Smooth muscle cell (in vitro differentiated cells): ENCODE data around the gene CTNS. TPM values are rescaled to one million over a fixed set of nuclear protein-coding genes. Genes with fewer than 3 reads are reported as not detected.

Experiments used
- DNase-seq: peaks from one replicate; lab custom pipeline; 2025; ENCODE audit not compliant: unreplicated experiment; lab: John Stamatoyannopoulos, UW
- H2AFZ ChIP-seq: fragments of 200-600 bp; sonication (generic); 2 replicates; pipeline ENCODE4 v1.6.0; 2016; ENCODE audit warnings: antibody characterized with exemption, low read depth, mild to moderate bottlenecking
- H3F3A ChIP-seq: fragments of 200-600 bp; sonication (generic); 2 replicates; pipeline ENCODE4 v1.6.0; 2017; ENCODE audit warnings: antibody characterized with exemption, low read depth
- H3K27ac ChIP-seq: fragments of 200-600 bp; sonication (generic); 2 replicates; pipeline ENCODE4 v1.5.1; 2016; ENCODE audit warnings: low read depth, mild to moderate bottlenecking
- H3K27me3 ChIP-seq: fragments of 200-600 bp; sonication (generic); 2 replicates; pipeline ENCODE4 v1.6.1; 2016; ENCODE audit warnings: low read depth, mild to moderate bottlenecking
- H3K36me3 ChIP-seq: fragments of 200-600 bp; sonication (generic); 2 replicates; pipeline ENCODE4 v1.5.1; 2016; ENCODE audit warnings: low read depth
- H3K4me1 ChIP-seq: fragments of 200-600 bp; sonication (generic); 2 replicates; pipeline ENCODE4 v1.5.1; 2016; ENCODE audit warnings: low read depth
- H3K4me2 ChIP-seq: fragments of 200-600 bp; sonication (generic); 2 replicates; pipeline ENCODE4 v1.6.0; 2016; ENCODE audit warnings: mild to moderate bottlenecking
- H3K4me3 ChIP-seq: fragments of 200-600 bp; sonication (generic); 2 replicates; pipeline ENCODE4 v1.5.1; 2016; ENCODE audit warnings: mild to moderate bottlenecking
- H3K79me2 ChIP-seq: fragments of 200-600 bp; sonication (generic); 2 replicates; pipeline ENCODE4 v1.6.0; 2016; ENCODE audit warnings: low read depth, mild to moderate bottlenecking
- H3K9ac ChIP-seq: fragments of 200-600 bp; sonication (generic); 2 replicates; pipeline ENCODE4 v1.6.0; 2016; ENCODE audit warnings: low read depth
- H3K9me3 ChIP-seq: fragments of 200-600 bp; sonication (generic); replicated peaks from 2 replicates; pipeline ENCODE4 v1.5.1; 2016; ENCODE audit warnings: low read depth
- H4K20me1 ChIP-seq: fragments of 200-600 bp; sonication (generic); 2 replicates; pipeline ENCODE4 v1.6.0; 2016; ENCODE audit warnings: low read depth
- WGBS: methylation state at CpG from one replicate; pipeline ENCODE4 v1.1.7; 2016; ENCODE audit warnings: low lambda C conversion rate; 5-methylcytosine and 5-hydroxymethylcytosine counted together
- polyA plus RNA-seq: library from polyadenylated mRNA; unstranded; fragments of >200 nt; fragmentation: Nextera tagmentation; extraction: Ambion mirVana; gene quantifications from 2 replicates; pipeline ENCODE4 v1.2.1, GENCODE V29; 2016
- total RNA-seq: library from RNA; depleted of rRNA; stranded (reverse); fragments of >200 nt; gene quantifications from 2 replicates; pipeline ENCODE4 v1.2.3, GENCODE V29; 2014
- TF ChIP-seq, protein P1 (sequence below): fragments of 200-600 bp; sonication (generic); IDR thresholded peaks from 2 replicates; pipeline ENCODE4 v1.5.1; 2017; ENCODE audit warnings: borderline replicate concordance, mild to moderate bottlenecking, antibody characterized with exemption; ENCODE audit not compliant: insufficient read depth, poor library complexity, severe bottlenecking

CTNS gene
- total and polyA plus RNA-seq, 2 experiments from 2014 or later: 13.7 to 24.9 TPM

DNA sequence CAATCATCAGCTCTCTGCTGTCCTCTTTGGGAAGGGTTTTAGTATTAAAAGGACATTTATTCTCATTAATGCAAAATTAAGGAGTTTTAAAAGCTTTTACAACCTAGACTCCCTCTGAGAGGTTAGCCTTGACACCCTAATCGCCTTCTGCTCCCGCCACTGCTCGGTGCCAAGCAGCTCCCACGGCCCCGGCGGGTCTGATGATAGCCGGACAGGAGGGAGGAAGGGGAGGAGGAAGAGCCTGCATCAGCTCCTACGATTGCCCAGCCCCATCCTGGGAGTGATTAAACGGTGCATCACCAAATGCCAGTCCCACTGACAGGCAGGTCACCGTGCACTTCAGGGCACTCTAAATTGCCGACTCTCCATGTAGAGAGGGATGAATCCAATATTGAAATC lies 8.8 kb upstream of the CTNS start:
- H3K4me3 ChIP-seq: no peak overlapping the region
- TF ChIP-seq, protein P1, sequence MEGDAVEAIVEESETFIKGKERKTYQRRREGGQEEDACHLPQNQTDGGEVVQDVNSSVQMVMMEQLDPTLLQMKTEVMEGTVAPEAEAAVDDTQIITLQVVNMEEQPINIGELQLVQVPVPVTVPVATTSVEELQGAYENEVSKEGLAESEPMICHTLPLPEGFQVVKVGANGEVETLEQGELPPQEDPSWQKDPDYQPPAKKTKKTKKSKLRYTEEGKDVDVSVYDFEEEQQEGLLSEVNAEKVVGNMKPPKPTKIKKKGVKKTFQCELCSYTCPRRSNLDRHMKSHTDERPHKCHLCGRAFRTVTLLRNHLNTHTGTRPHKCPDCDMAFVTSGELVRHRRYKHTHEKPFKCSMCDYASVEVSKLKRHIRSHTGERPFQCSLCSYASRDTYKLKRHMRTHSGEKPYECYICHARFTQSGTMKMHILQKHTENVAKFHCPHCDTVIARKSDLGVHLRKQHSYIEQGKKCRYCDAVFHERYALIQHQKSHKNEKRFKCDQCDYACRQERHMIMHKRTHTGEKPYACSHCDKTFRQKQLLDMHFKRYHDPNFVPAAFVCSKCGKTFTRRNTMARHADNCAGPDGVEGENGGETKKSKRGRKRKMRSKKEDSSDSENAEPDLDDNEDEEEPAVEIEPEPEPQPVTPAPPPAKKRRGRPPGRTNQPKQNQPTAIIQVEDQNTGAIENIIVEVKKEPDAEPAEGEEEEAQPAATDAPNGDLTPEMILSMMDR: no peak
- no peaks in the 10 kb centered on the region for H3K79me2 ChIP-seq
- no peak overlapping the region for H3K27ac ChIP-seq
- WGBS: 94% methylated on average over 11 of the region's 11 CpGs
- no peaks in the 10 kb centered on the region for H3K4me1 ChIP-seq
- no peak overlapping the region for H3K4me2 ChIP-seq
- no peaks in the 10 kb centered on the region for H3K36me3 ChIP-seq
- H3K9ac ChIP-seq: no peak overlapping the region
- no peaks in the 10 kb centered on the region for H4K20me1 ChIP-seq
- no peaks in the 10 kb centered on the region for H3F3A ChIP-seq
- no peak for DNase-seq
- no peaks in the 10 kb centered on the region for H3K9me3 ChIP-seq
- H2AFZ ChIP-seq: no peak overlapping the region
- H3K27me3 ChIP-seq: no peaks in the 10 kb centered on the region

DNA sequence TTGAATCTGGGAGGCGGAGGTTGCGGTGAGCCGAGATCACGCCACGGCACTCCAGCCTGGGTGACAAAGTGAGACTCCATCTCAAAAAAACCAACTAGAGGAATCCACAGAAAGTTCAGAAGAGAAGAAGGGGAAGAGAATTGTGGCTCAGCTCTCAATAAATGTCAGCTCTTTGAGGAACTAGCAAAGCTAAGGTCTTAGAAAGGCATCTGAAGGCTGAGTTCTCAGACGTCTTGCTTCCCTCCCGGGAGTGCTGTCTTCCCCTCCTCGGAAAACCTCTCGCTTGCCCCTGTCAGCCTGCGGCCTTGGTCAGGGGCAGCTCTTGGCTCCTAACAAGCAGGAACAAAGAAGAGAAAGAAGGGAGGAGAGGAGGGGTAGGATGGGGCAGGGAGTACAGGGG lies 5.8 kb upstream of the CTNS start:
- no peaks in the 10 kb centered on the region for H3K9me3 ChIP-seq
- H3K27me3 ChIP-seq: no peaks in the 10 kb centered on the region
- no peak overlapping the region for H3K4me3 ChIP-seq
- 98% methylated on average over 10 of the region's 10 CpGs for WGBS
- no peak overlapping the region for H3K27ac ChIP-seq
- H4K20me1 ChIP-seq: no peaks in the 10 kb centered on the region
- peaks cover 6% of the 10 kb centered on the region for H3K4me1 ChIP-seq
- H3K79me2 ChIP-seq: peaks cover 8% of the 10 kb centered on the region
- DNase-seq: no peak
- no peak overlapping the region for H3K9ac ChIP-seq
- no peaks in the 10 kb centered on the region for H3K36me3 ChIP-seq
- H2AFZ ChIP-seq: no peak overlapping the region
- no peak overlapping the region for H3K4me2 ChIP-seq
- H3F3A ChIP-seq: no peaks in the 10 kb centered on the region
- TF ChIP-seq, protein P1: no peak

DNA sequence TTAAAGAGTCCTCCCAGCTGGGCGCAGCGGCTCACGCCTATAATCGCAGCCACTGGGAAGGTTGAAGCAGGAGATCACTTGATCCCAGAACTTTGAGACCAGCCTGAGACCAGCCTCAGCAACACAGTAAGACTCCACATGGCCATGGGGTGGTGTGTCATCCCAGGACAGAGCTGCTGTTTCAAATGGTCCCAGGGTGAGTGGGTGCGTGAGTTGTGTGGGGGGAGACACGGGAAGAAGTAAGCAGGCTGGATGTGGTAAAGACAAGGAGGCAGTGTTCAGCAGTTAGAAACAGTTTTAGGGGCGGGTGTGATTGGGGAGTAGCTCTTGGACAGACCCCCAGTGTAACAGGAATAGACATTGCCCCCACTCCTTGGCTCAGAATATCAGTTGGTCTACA lies 4.3 kb upstream of the CTNS start:
- peaks cover 6% of the 10 kb centered on the region for H3K4me1 ChIP-seq
- H3F3A ChIP-seq: no peaks in the 10 kb centered on the region
- H3K27me3 ChIP-seq: no peaks in the 10 kb centered on the region
- H4K20me1 ChIP-seq: no peaks in the 10 kb centered on the region
- no peak for DNase-seq
- H3K79me2 ChIP-seq: peaks cover 8% of the 10 kb centered on the region
- H3K9me3 ChIP-seq: no peaks in the 10 kb centered on the region
- H3K36me3 ChIP-seq: no peaks in the 10 kb centered on the region
- no peak overlapping the region for H3K27ac ChIP-seq
- WGBS: 97% methylated on average over 7 of the region's 7 CpGs
- H3K4me2 ChIP-seq: no peak overlapping the region
- TF ChIP-seq, protein P1: no peak
- no peak overlapping the region for H3K9ac ChIP-seq
- no peak overlapping the region for H3K4me3 ChIP-seq
- H2AFZ ChIP-seq: no peak overlapping the region

DNA sequence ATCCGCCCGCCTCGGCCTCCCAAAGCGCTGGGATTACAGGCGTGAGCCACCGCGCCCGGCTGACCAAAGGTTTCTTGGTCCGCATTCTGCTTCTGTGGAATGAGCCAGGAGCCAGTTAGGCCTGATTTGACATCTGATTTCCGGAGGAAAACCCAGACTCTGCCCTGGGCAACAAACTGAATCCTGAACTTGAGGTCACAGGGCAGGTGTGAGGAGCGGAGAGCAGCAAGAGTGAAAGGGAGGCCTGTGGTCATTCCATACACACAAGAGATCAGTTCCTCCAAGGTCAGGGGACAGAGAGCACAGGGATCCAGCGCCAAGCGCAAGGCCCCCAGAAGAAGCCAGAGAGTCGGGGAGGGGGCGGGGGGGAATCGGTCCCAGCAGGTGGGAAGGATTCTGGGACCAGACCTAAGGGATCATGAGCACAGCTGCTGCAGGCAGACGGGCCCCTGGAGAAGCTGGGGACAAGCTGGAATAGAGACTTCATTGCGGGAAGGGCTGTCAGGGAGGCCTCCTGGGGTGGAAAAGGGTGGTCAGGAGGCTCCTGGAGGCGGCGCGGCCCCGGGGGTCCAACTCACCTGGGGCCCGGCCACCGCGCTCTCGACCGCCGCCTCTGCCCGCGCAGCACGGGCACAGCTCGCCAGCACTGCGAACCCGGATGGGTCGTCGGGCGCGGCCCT lies 946 bp upstream of the CTNS start:
- WGBS: 21% methylated on average over 38 of the region's 38 CpGs
- DNase-seq: no peak
- H3K9ac ChIP-seq: peak overlapping the region; percentile 74
- H3K4me3 ChIP-seq: peak overlapping the region; percentile 82
- H3K9me3 ChIP-seq: no peaks in the 10 kb centered on the region
- no peaks in the 10 kb centered on the region for H3K36me3 ChIP-seq
- peak overlapping the region; percentile 97 for H3K4me2 ChIP-seq
- no peak overlapping the region for H2AFZ ChIP-seq
- H4K20me1 ChIP-seq: no peaks in the 10 kb centered on the region
- no peak overlapping the region for H3K27ac ChIP-seq
- no peaks in the 10 kb centered on the region for H3F3A ChIP-seq
- H3K79me2 ChIP-seq: peaks cover 8% of the 10 kb centered on the region
- TF ChIP-seq, protein P1: no peak
- peaks cover 6% of the 10 kb centered on the region for H3K4me1 ChIP-seq
- no peaks in the 10 kb centered on the region for H3K27me3 ChIP-seq
